PFSK-1 (cell line): ENCODE measurements around the gene ENOSF1.

Source experiments
- POLR2AphosphoS5 ChIP-seq: IDR thresholded peaks from 2 replicates; pipeline ENCODE4 v1.6.1; 2012; ENCODE audit warnings: low read depth, mild to moderate bottlenecking, control low read depth, low read length, moderate library complexity
- SIN3A ChIP-seq: IDR thresholded peaks from 2 replicates; pipeline ENCODE4 v1.6.1; 2012; ENCODE audit warnings: mild to moderate bottlenecking, low read length, moderate library complexity, borderline replicate concordance; ENCODE audit not compliant: insufficient read depth
- TAF1 ChIP-seq: IDR thresholded peaks from 2 replicates; pipeline ENCODE4 v1.6.1; 2012; ENCODE audit warnings: low read length, control low read depth, borderline replicate concordance; ENCODE audit not compliant: insufficient read depth
- TF ChIP-seq, protein P1 (sequence below), 2 experiments: IDR thresholded peaks; 2 replicates each; pipeline versions ENCODE4 v1.6.1 to v1.8.0; 2011 to 2012; ENCODE audit warnings: low read depth in 2 of 2, low read length in 2 of 2, control low read depth in 1 of 2, inconsistent platforms in 1 of 2, mild to moderate bottlenecking in 1 of 2, moderate library complexity in 1 of 2; ENCODE audit not compliant: insufficient read depth in 1 of 2

DNA sequence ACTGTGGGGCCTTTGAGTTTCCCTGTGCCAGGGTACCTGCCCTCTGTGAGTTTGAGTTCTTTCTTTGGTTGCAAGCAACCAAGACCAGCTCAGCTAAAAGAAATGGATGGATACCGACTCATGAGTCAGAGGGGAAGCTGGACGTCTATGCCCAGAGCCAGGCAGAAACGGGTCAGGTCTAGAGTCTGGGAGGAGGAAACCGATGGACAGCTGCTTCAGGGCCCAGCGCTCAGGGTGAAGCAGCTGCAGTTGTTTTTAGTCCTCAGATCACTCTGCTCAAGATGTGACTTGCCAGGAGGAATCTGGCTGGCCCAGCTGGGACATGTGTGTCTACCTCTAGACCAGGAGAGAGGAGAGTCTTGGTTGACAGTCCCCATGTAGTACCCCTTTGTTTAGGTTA is 65.1 kb downstream of the ENOSF1 start:
- TF ChIP-seq POLR2AphosphoS5: no peak
- no peak for TF ChIP-seq TAF1
- TF ChIP-seq, protein P1, sequence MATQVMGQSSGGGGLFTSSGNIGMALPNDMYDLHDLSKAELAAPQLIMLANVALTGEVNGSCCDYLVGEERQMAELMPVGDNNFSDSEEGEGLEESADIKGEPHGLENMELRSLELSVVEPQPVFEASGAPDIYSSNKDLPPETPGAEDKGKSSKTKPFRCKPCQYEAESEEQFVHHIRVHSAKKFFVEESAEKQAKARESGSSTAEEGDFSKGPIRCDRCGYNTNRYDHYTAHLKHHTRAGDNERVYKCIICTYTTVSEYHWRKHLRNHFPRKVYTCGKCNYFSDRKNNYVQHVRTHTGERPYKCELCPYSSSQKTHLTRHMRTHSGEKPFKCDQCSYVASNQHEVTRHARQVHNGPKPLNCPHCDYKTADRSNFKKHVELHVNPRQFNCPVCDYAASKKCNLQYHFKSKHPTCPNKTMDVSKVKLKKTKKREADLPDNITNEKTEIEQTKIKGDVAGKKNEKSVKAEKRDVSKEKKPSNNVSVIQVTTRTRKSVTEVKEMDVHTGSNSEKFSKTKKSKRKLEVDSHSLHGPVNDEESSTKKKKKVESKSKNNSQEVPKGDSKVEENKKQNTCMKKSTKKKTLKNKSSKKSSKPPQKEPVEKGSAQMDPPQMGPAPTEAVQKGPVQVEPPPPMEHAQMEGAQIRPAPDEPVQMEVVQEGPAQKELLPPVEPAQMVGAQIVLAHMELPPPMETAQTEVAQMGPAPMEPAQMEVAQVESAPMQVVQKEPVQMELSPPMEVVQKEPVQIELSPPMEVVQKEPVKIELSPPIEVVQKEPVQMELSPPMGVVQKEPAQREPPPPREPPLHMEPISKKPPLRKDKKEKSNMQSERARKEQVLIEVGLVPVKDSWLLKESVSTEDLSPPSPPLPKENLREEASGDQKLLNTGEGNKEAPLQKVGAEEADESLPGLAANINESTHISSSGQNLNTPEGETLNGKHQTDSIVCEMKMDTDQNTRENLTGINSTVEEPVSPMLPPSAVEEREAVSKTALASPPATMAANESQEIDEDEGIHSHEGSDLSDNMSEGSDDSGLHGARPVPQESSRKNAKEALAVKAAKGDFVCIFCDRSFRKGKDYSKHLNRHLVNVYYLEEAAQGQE (IDR thresholded peaks at IDR 0.05; ENCODE audit: insufficient read depth in 1 of 2, low read depth in 2 of 2, low read length in 2 of 2): no peak
- TF ChIP-seq SIN3A: no peak
